Calu3 (cell line): ENCODE results near the gene NOL12. TPM values are rescaled to one million over a fixed set of nuclear protein-coding genes. Genes with fewer than 3 reads are reported as not detected.
A peak's percentile ranks its signal among the peaks of the same experiment; 100 is the strongest.

Experiments
- BruUV-seq: library from RNA; stranded (reverse); fragments of 400-500 nt; replicated peaks from 2 replicates; lab custom pipeline; 2021; lab: Mats Ljungman, UMichigan
- CTCF ChIA-PET: fragments of 300-600 bp; sonication (Branson Sonifier 250); formaldehyde crosslinking; loops from one replicate; lab custom pipeline; 2022; ENCODE audit warnings: antibody characterized with exemption; lab: Charles Lee
- DNase-seq: peaks from one replicate; pipeline ENCODE4 v3.0.0; 2022
- H3K27ac Mint-ChIP-seq: one replicate; pipeline ENCODE4 v1.8.0; 2022; ENCODE audit warnings: mixed read lengths; ENCODE audit not compliant: unreplicated experiment
- H3K27me3 Mint-ChIP-seq: one replicate; pipeline ENCODE4 v1.8.0; 2022; ENCODE audit warnings: mixed read lengths; ENCODE audit not compliant: unreplicated experiment
- H3K36me3 Mint-ChIP-seq: one replicate; pipeline ENCODE4 v1.8.0; 2022; ENCODE audit warnings: mild to moderate bottlenecking, moderate library complexity, mixed read lengths; ENCODE audit not compliant: insufficient read depth, unreplicated experiment
- H3K4me1 Mint-ChIP-seq: one replicate; pipeline ENCODE4 v1.8.0; 2022; ENCODE audit warnings: mild to moderate bottlenecking, low read depth, mixed read lengths; ENCODE audit not compliant: unreplicated experiment
- H3K4me3 Mint-ChIP-seq: one replicate; pipeline ENCODE4 v1.8.0; 2022; ENCODE audit warnings: mild to moderate bottlenecking, low read depth, moderate library complexity, mixed read lengths; ENCODE audit not compliant: unreplicated experiment
- H3K9me3 Mint-ChIP-seq: one replicate; pipeline ENCODE4 v1.8.0; 2022; ENCODE audit warnings: low read depth, mixed read lengths; ENCODE audit not compliant: unreplicated experiment
- CTCF ChIP-seq: fragments of 200-600 bp; IDR thresholded peaks from one replicate; pipeline ENCODE4 v1.8.0; 2022; ENCODE audit warnings: antibody characterized with exemption; ENCODE audit not compliant: unreplicated experiment
- intact Hi-C: fragments of 100-400 bp; cut with micrococcal nuclease; formaldehyde crosslinking; loops from one replicate; pipeline ENCODE4 v1.10.0; 2022; ENCODE audit not compliant: unreplicated experiment
- total RNA-seq: library from RNA; stranded (reverse); gene quantifications from 2 replicates; pipeline ENCODE4 v1.2.3, GENCODE V29; 2022

NOL12 gene
- total RNA-seq, 1 experiment from 2014 or later = 26.8 TPM

DNA sequence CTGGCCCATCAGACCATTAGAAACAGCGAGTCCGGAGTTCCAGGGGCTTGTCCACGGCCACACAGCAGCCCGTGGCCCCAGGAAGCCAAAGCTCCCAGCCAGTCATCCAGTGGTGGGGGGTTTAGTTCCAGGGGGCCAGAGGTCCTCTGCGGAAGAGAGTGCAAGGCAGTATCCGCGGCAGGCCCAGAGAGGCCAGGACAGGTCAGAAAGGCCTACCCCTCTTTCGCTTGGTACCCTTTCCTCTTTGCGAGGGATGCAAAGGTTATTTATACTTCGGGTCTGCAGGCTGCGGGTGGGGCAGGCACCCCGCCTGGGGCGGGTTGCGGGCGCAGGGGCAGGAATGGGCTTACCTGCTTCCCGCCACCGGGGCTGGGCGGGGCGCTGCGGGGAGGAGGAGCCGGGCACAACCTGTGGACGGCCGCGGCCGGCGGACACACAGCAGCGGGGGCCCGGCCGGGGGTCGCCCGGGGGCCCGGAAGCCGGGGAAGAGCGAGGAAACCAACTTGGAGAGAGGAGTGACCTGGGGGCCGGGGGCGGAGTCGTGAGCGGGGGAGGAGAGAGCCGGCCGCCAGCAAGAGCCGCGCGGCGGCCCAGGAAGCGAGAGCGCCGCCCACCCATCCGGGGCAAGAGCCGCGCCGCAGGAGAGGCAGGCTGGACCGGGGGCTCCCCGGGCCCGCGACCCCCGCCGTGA lies 46.9 kb upstream of the NOL12 start, which contains the start of gene SH3BP1:
TSS of gene SH3BP1 (plus strand) at position 600 of the 691 bp plus-strand sequence. CDS start 119 bp downstream, outside the sequence.
- peak; percentile 65 for DNase-seq
- Mint-ChIP-seq H3K36me3 (peaks cover 55% of the 10 kb centered on the region), H3K27ac (peak within 1 kb of the TSS; percentile 77), H3K4me3 (peak within 1 kb of the TSS; percentile 72), H3K4me1 (peaks cover 9% of the 10 kb centered on the region), H3K27me3 (no peaks in the 10 kb centered on the region), H3K9me3 (no peaks in the 10 kb centered on the region)
- no peak for TF ChIP-seq CTCF
- intact Hi-C loops = no loop called here
- CTCF ChIA-PET = interaction anchor here (0.6 kb wide), 1 partner anchor 57 kb away, joined by 3 read pairs; the partner anchor contains the start of gene TRIOBP
- no TSS peak for BruUV-seq

GRCh38 chr22:37639771-37640590 lies 46.2 kb upstream of the NOL12 start:
- H3K27me3 Mint-ChIP-seq = no peaks in the 10 kb centered on the region
- peak overlapping the region; percentile 72 for H3K4me3 Mint-ChIP-seq
- DNase-seq = no peak
- TF ChIP-seq CTCF = no peak
- no TSS peak for BruUV-seq
- CTCF ChIA-PET = interaction anchor here (0.6 to 1.2 kb wide), 3 partner anchors 14 to 88 kb away, joined by 3 to 4 read pairs (median 3); partner anchors contain the start of gene TRIOBP
- no peaks in the 10 kb centered on the region for H3K9me3 Mint-ChIP-seq
- peaks cover 9% of the 10 kb centered on the region for H3K4me1 Mint-ChIP-seq
- intact Hi-C loops = loop anchor here (10.0 kb wide), 1 partner anchor 155 kb away; no protein-coding TSS in a partner anchor
- H3K36me3 Mint-ChIP-seq = peaks cover 52% of the 10 kb centered on the region
- H3K27ac Mint-ChIP-seq = peak overlapping the region; percentile 77

DNA sequence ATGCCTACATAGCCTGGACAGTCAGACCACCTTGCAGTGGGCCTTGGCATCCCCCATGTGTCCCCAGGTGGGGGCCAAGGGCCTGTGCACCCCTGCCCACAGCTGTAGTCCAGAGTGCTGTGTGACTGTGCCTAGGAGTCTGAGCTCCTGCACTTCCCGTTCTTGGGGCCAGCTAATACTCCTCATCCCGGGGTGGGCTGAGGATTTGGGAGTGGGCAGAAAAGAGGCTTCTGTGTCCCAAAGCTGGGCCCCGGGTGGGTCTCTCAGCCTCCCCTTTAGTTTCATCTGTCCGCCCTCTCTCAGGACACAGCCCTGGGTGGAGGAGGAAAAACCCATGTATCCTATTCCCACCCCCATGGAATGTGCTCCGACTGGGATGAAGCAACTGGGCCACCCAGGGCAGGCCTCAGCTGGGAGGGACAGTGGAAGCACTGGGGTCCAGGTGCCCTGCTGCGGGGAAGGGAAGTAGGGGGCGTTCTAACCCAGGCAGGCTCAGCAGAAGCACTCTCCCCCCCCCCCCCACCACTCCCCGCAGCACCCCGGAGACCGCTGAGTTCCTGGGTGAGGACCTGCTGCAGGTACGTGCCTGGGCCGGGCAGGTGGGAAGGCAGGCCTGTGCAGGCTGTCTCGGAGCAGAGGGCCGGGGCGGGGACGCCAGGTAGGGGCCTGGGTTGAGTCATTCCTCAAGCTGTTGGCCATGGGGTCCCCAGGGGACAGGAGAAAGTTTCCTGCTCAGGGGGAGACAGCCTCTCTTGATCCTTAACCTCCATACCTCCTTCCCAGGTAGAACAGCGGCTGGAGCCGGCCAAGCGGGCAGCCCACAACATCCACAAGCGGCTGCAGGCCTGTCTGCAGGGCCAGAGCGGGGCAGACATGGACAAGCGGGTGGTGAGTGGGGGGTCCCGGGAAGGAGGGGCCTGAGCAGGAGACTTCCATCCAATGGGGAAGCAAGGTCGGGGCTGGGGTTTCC lies 45.3 kb upstream of the NOL12 start:
- DNase-seq = no peak
- intact Hi-C loops = loop anchor here (10.0 kb wide), 1 partner anchor 154 kb away; no protein-coding TSS in a partner anchor
- peaks cover 9% of the 10 kb centered on the region for H3K4me1 Mint-ChIP-seq
- no peaks in the 10 kb centered on the region for H3K9me3 Mint-ChIP-seq
- peak overlapping the region; percentile 72 for H3K4me3 Mint-ChIP-seq
- CTCF ChIA-PET = interaction anchor here (0.7 to 1.2 kb wide), 3 partner anchors 15 to 87 kb away, joined by 3 to 4 read pairs (median 3); no protein-coding TSS in a partner anchor
- no peak for TF ChIP-seq CTCF
- H3K27me3 Mint-ChIP-seq = no peaks in the 10 kb centered on the region
- no TSS peak for BruUV-seq
- H3K27ac Mint-ChIP-seq = peak overlapping the region; percentile 77
- H3K36me3 Mint-ChIP-seq = peaks cover 52% of the 10 kb centered on the region
